K562 (cell line): Measurements from ENCODE around the gene RPS6KA2.

ENCODE experiments used
- EZH2 ChIP-seq: IDR thresholded peaks from 2 replicates; pipeline ENCODE4 v1.6.1; 2012; ENCODE audit warnings: low read depth, mild to moderate bottlenecking, inconsistent platforms, low read length, borderline replicate concordance
- GABPB1 ChIP-seq: sonication (generic); formaldehyde crosslinking; IDR thresholded peaks from 2 replicates; pipeline ENCODE4 v1.8.0; 2022; ENCODE audit warnings: mild to moderate bottlenecking, missing genetic modification reagents
- SMARCA5 ChIP-seq: fragments of 450-650 bp; IDR thresholded peaks from 2 replicates; pipeline ENCODE4 v1.6.1; 2016
- U2AF1 ChIP-seq: fragments of 200-400 bp; formaldehyde crosslinking; optimal IDR thresholded peaks from 2 replicates; pipeline ENCODE3; 2017; ENCODE audit warnings: mild to moderate bottlenecking, low read depth, low read length, moderate library complexity

DNA sequence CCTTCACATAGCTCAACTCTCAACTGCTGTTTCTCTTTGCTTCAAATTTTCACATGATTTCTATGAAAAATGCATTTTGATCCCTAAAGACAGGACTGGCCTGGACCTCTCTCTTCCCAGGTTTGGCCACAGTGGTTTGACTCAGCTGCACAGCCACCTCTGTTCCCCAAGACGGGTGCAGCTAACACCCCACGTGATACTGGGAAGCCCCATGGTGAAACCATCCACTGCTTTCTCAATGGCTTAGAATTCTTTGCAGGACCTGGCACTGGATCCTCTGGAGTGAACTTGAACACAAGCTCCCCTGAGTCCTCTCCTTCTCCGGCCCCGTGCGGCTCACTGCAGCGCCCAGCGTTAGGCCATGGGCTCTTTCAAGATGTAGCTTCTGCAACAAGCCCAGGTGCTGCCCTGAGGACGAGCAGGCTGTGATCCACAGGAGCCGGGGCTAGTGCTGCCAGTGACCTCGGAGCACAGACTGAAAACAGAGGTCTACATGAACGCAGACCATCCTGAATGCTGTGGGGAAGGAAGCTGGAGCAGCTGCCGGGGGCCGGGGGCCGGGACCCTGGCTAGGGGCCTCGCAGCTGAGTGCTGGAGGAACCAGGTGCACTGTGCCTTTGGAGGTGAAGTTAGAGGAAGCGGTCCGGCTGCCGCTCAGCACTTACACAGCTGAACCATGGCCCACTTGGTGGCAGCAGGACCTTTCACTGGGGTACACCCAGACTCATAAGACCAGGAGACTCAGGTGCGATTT lies 185.5 kb downstream of the RPS6KA2 start:
- TF ChIP-seq U2AF1 (no peak), GABPB1 (CRISPR knock-in tag) (no peak), SMARCA5 (no peak), EZH2 (no peak)
